Ascending aorta (tissue), 2 donors: ENCODE measurements around the gene PAFAH2. TPM values are rescaled to one million over a fixed set of nuclear protein-coding genes. Genes with fewer than 3 reads are reported as not detected.
"Not testable (repeated sequence)": the region's sequence is repeated elsewhere in the genome, so short reads cannot be mapped to it uniquely, and the experiment has no call there.

ENCODE experiments used
- DNase-seq, 2 donors: peaks; one replicate each; pipeline ENCODE4 v3.0.0-alpha.2; 2019; ENCODE audit warnings: low spot score in 2 of 2
- H3K27ac ChIP-seq, 2 donors: fragments of 200-600 bp; sonication (generic); one replicate each; pipeline ENCODE4 v1.5.1; 2016 to 2017; ENCODE audit warnings: mild to moderate bottlenecking in 1 of 2
- H3K27me3 ChIP-seq: fragments of 200-600 bp; sonication (generic); one replicate; pipeline ENCODE4 v1.5.1; 2017
- H3K36me3 ChIP-seq, 2 donors: fragments of 200-600 bp; sonication (generic); one replicate each; pipeline ENCODE4 v1.5.1; 2016
- H3K4me1 ChIP-seq, 2 donors: fragments of 200-600 bp; sonication (generic); one replicate each; pipeline ENCODE4 v1.5.1; 2016 to 2017; ENCODE audit warnings: mild to moderate bottlenecking in 1 of 2
- H3K4me3 ChIP-seq, 2 donors: fragments of 200-600 bp; sonication (generic); one replicate each; pipeline ENCODE4 v1.5.1; 2016 to 2017; ENCODE audit warnings: mild to moderate bottlenecking in 1 of 2
- H3K9me3 ChIP-seq, 2 donors: fragments of 200-600 bp; sonication (generic); one replicate each; pipeline ENCODE4 v1.5.1; 2016
- intact Hi-C: fragments of 100-400 bp; cut with DNase I; formaldehyde crosslinking; loops from one replicate; pipeline ENCODE4 v1.15.1; 2023
- total RNA-seq: library from RNA; depleted of rRNA; stranded (reverse); fragments of >200 nt; gene quantifications from one replicate; pipeline ENCODE4 v1.1.0, GENCODE V29; 2016
- TF ChIP-seq, protein P1 (sequence below), 3 experiments: fragments of 200-600 bp in 2 of 3; fragments of 450-650 bp in 1 of 3; sonication (generic) in 2 of 3; IDR thresholded peaks; one replicate each; pipeline ENCODE4 v1.5.1; 2016 to 2019; ENCODE audit warnings: antibody characterized with exemption in 3 of 3, mild to moderate bottlenecking in 1 of 3, moderate library complexity in 1 of 3

Gene PAFAH2
- total RNA-seq, 1 donor from 2014 or later = 1.3 TPM

GRCh38 chr1:25948641-25949040 lies 49.2 kb downstream of the PAFAH2 start:
- H3K27ac ChIP-seq = no peak overlapping the region
- no peaks in the 10 kb centered on the region for H3K4me1 ChIP-seq
- no peak overlapping the region for H3K4me3 ChIP-seq
- no peak for DNase-seq
- H3K36me3 ChIP-seq = no peaks in the 10 kb centered on the region
- TF ChIP-seq, protein P1, sequence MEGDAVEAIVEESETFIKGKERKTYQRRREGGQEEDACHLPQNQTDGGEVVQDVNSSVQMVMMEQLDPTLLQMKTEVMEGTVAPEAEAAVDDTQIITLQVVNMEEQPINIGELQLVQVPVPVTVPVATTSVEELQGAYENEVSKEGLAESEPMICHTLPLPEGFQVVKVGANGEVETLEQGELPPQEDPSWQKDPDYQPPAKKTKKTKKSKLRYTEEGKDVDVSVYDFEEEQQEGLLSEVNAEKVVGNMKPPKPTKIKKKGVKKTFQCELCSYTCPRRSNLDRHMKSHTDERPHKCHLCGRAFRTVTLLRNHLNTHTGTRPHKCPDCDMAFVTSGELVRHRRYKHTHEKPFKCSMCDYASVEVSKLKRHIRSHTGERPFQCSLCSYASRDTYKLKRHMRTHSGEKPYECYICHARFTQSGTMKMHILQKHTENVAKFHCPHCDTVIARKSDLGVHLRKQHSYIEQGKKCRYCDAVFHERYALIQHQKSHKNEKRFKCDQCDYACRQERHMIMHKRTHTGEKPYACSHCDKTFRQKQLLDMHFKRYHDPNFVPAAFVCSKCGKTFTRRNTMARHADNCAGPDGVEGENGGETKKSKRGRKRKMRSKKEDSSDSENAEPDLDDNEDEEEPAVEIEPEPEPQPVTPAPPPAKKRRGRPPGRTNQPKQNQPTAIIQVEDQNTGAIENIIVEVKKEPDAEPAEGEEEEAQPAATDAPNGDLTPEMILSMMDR (IDR thresholded peaks at IDR 0.05) = no peak
- H3K9me3 ChIP-seq = peaks cover 4 to 6% of the 10 kb centered on the region in 2 donors
- intact Hi-C loops = no loop called here
- no peaks in the 10 kb centered on the region for H3K27me3 ChIP-seq

- no peaks in the 10 kb centered on the region for H3K27me3 ChIP-seq
- no peaks in the 10 kb centered on the region for H3K4me1 ChIP-seq
- H3K9me3 ChIP-seq = peaks cover 5 to 7% of the 10 kb centered on the region in 2 donors
- no peak overlapping the region for H3K4me3 ChIP-seq
- intact Hi-C loops = no loop called here
- TF ChIP-seq, protein P1 (IDR thresholded peaks at IDR 0.05) = no peak
- no peak overlapping the region for H3K27ac ChIP-seq
- no peak for DNase-seq
- H3K36me3 ChIP-seq = no peaks in the 10 kb centered on the region
Measured at GRCh38 chr1:25947027-25947426, 50.8 kb downstream of the PAFAH2 start.

DNA sequence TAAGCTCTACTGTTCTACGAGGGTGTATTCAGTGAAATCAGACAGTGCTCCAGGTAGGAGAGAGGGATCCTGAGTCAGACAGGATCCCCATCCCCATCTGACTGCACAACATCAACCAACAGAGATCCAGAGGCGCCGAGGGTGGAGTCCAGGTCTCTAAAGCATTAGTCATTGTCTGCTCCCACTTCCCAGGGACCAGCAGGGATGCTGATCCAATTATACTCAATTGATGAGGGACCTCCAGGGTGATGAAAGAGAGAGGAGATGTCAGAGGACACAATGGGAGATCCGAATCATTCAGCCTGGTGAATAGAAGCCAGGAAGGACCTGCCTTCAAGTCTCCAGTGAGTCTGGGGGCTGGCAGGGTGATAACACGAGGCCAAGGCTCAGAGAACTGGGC lies 52.1 kb downstream of the PAFAH2 start:
- intact Hi-C loops = no loop called here
- TF ChIP-seq, protein P1 (IDR thresholded peaks at IDR 0.05) = no peak
- no peak for DNase-seq

DNA sequence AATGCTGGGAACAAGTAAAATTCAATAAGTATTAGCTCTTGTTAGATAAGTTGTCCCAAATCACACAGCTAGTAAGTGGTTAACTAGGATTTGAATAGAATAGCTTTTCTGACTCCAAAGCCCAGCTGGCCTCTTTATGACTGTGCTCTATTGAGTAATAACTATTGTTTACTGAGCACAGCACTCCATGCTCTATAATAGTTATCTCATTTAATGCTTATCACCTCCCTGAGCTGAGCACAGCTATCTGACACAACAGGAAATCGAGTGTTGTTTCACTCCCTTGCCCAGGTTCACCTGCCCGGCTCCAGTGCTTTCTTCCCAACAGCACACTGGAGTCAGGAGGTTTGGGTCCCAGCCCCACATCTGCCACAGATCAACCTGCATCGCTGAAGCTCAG lies 52.9 kb downstream of the PAFAH2 start:
- intact Hi-C loops = no loop called here
- H3K27ac ChIP-seq = no peak overlapping the region
- no peaks in the 10 kb centered on the region for H3K4me1 ChIP-seq
- no peak overlapping the region for H3K4me3 ChIP-seq
- TF ChIP-seq, protein P1 (IDR thresholded peaks at IDR 0.05) = no peak
- no peaks in the 10 kb centered on the region for H3K27me3 ChIP-seq
- no peak for DNase-seq
- peaks cover 5 to 7% of the 10 kb centered on the region in 2 donors for H3K9me3 ChIP-seq
- H3K36me3 ChIP-seq = no peaks in the 10 kb centered on the region

More for the DNA sequence above, 52.1 kb downstream of the PAFAH2 start:
- H3K9me3 ChIP-seq = peaks cover 5 to 7% of the 10 kb centered on the region in 2 donors
- no peaks in the 10 kb centered on the region for H3K27me3 ChIP-seq
- no peaks in the 10 kb centered on the region for H3K4me1 ChIP-seq
- H3K36me3 ChIP-seq = no peaks in the 10 kb centered on the region
- no peak overlapping the region for H3K27ac ChIP-seq
- no peak overlapping the region for H3K4me3 ChIP-seq

DNA sequence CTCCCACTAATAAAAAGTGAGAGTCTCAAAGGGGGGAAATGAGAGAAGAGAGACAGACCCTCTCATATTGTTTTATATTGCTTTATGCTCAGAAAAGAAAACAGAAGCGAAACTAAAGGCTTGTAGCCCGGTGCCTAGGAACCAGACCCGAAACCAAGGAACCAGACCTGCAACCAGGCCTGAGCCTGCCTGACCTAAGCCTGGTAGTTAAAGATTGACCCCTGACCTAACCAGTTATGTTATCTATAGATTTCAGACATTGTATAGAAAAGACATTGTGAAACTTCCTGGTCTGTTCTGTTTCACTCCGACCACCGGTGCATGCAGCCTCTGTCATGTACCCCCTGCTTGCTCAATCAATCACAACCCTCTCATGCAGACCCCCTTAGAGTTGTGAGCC lies 54.4 kb downstream of the PAFAH2 start:
- intact Hi-C loops, DNase-seq, H3K9me3 ChIP-seq, H3K36me3 ChIP-seq, H3K27ac ChIP-seq, H3K27me3 ChIP-seq, H3K4me3 ChIP-seq, H3K4me1 ChIP-seq: not testable (repeated sequence)

- Histone ChIP-seq H3K4me1 (peaks cover 0 to 4% of the 10 kb centered on the region in 2 donors), H3K27me3 (no peaks in the 10 kb centered on the region), H3K4me3 (no peak overlapping the region), H3K36me3 (no peaks in the 10 kb centered on the region), H3K9me3 (no peaks in the 10 kb centered on the region), H3K27ac (no peak overlapping the region)
- TF ChIP-seq, protein P1 (IDR thresholded peaks at IDR 0.05) = no peak
- intact Hi-C loops = no loop called here
- DNase-seq = no peak
Measured at GRCh38 chr1:25936947-25937346, 60.9 kb downstream of the PAFAH2 start.
